GM12878 (cell line): ENCODE results near the gene FXYD6. TPM values are rescaled to one million over a fixed set of nuclear protein-coding genes. Genes with fewer than 3 reads are reported as not detected.

Source experiments
- CBFB ChIP-seq: IDR thresholded peaks from 2 replicates; pipeline ENCODE4 v1.6.1; 2016; ENCODE audit warnings: antibody characterized with exemption, low read depth
- E4F1 ChIP-seq: fragments of 450-650 bp; IDR thresholded peaks from 2 replicates; pipeline ENCODE4 v1.6.1; 2018; ENCODE audit warnings: borderline replicate concordance, mild to moderate bottlenecking; ENCODE audit not compliant: partially characterized antibody
- FOXK2 ChIP-seq: fragments of 450-650 bp; IDR thresholded peaks from 2 replicates; pipeline ENCODE4 v1.6.1; 2017; ENCODE audit warnings: mild to moderate bottlenecking, moderate library complexity
- HCFC1 ChIP-seq: fragments of 150-350 bp; IDR thresholded peaks from 2 replicates; pipeline ENCODE4 v1.6.1; 2014; ENCODE audit warnings: low read length
- HDGF ChIP-seq: fragments of 450-650 bp; IDR thresholded peaks from 2 replicates; pipeline ENCODE4 v1.6.1; 2016; ENCODE audit warnings: antibody characterized with exemption
- KLF5 ChIP-seq: fragments of 450-650 bp; IDR thresholded peaks from 2 replicates; pipeline ENCODE4 v1.6.1; 2014; ENCODE audit warnings: mild to moderate bottlenecking; ENCODE audit not compliant: partially characterized antibody
- NR2C1 ChIP-seq: fragments of 450-650 bp; IDR thresholded peaks from 2 replicates; pipeline ENCODE4 v1.6.1; 2017; ENCODE audit warnings: antibody characterized with exemption, mild to moderate bottlenecking, moderate library complexity
- RAD21 ChIP-seq: IDR thresholded peaks from 2 replicates; pipeline ENCODE4 v1.6.1; 2011; ENCODE audit warnings: mild to moderate bottlenecking, low read depth, low read length, moderate library complexity; ENCODE audit not compliant: insufficient read depth
- SKIL ChIP-seq: fragments of 450-650 bp; IDR thresholded peaks from 2 replicates; pipeline ENCODE4 v1.6.1; 2017; ENCODE audit warnings: mild to moderate bottlenecking, low read depth, inconsistent platforms; ENCODE audit not compliant: poor library complexity, severe bottlenecking
- SMC3 ChIP-seq: IDR thresholded peaks from 2 replicates; pipeline ENCODE4 v1.6.1; 2011; ENCODE audit warnings: low read length, improper control_type of control experiment, borderline replicate concordance
- SREBF1 ChIP-seq: IDR thresholded peaks from 2 replicates; pipeline ENCODE4 v1.6.1; 2012; ENCODE audit warnings: mild to moderate bottlenecking, low read length
- STAT3 ChIP-seq: IDR thresholded peaks from 2 replicates; pipeline ENCODE4 v1.6.1; 2011; ENCODE audit warnings: low read depth, low read length, improper control_type of control experiment
- WRNIP1 ChIP-seq: IDR thresholded peaks from 2 replicates; pipeline ENCODE4 v1.6.1; 2011; ENCODE audit warnings: low read depth, low read length, improper control_type of control experiment, borderline replicate concordance
- YY1 ChIP-seq: IDR thresholded peaks from 2 replicates; pipeline ENCODE4 v1.6.1; 2011; ENCODE audit warnings: low read depth, mild to moderate bottlenecking, low read length
- ZZZ3 ChIP-seq: IDR thresholded peaks from 2 replicates; pipeline ENCODE4 v1.6.1; 2011; ENCODE audit warnings: low read depth; ENCODE audit not compliant: control insufficient read depth, insufficient read length
- polyA plus RNA-seq, 11 experiments: library from polyadenylated mRNA; depleted of rRNA in 4 of 11; unstranded in 6 of 11; stranded (reverse) in 5 of 11; fragments of >200 nt; fragmentation: Nextera tagmentation in 4 of 11; fragmentation: Illumina TruSeq in 1 of 11; extraction: Ambion mirVana in 4 of 11; extraction: Trizol in 1 of 11; gene quantifications; 1 replicate in 1 of 11; 2 replicates in 10 of 11; pipeline versions ENCODE4 v1.2.1 to v1.2.3, GENCODE V29; 2011 to 2016; ENCODE audit warnings: inconsistent platforms in 2 of 11, missing spikeins in 2 of 11, low read depth in 1 of 11
- total RNA-seq, 4 experiments: library from RNA; depleted of rRNA in 3 of 4; stranded (reverse); fragments of >200 nt in 3 of 4; fragmentation: Illumina TruSeq in 1 of 4; extraction: Trizol in 1 of 4; gene quantifications; 2 replicates each; pipeline versions ENCODE4 v1.2.1 to v1.2.3, GENCODE V29; 2013 to 2021

The FXYD6 gene
- total and polyA plus RNA-seq, 10 of the 15 experiments (the other 5 are each of a cell fraction or from before 2014, with no cell fraction given) = 0.09 to 2.0 (median 0.23) TPM; not detected in 2

GRCh38 chr11:117843666-117844484, 32.6 kb downstream of the FXYD6 start (continued):
- no peak for TF ChIP-seq SKIL
- peak; percentile 87 for TF ChIP-seq RAD21
- no peak for TF ChIP-seq HCFC1
- TF ChIP-seq ZZZ3 = no peak
- TF ChIP-seq KLF5 = no peak
- no peak for TF ChIP-seq E4F1
- 0 out of 2 replicates have a peak, but pooled peaks have one; percentile 64 for TF ChIP-seq WRNIP1
- peak; percentile 79 for TF ChIP-seq YY1
- no peak for TF ChIP-seq NR2C1
- no peak for TF ChIP-seq CBFB
- TF ChIP-seq SREBF1 = no peak
- TF ChIP-seq FOXK2 = no peak
- TF ChIP-seq SMC3 = peak; percentile 99
- no peak for TF ChIP-seq STAT3
- no peak for TF ChIP-seq HDGF
